HepG2 (cell line): ENCODE measurements around the gene SPACA9. TPM values are rescaled to one million over a fixed set of nuclear protein-coding genes. Genes with fewer than 3 reads are reported as not detected.
A peak's percentile ranks its signal among the peaks of the same experiment; 100 is the strongest.

Experiments
- ATAC-seq: fragments of 200-7000 bp; cut with Tn5 transposase; 3 replicates; pipeline ENCODE4 v1.9.1; 2020; ENCODE audit warnings: mild to moderate bottlenecking, moderate library complexity
- BruUV-seq: library from RNA; stranded (reverse); fragments of 400-500 nt; replicated peaks from 2 replicates; lab custom pipeline; 2021; lab: Mats Ljungman, UMichigan
- CTCF ChIA-PET: fragments of 300-600 bp; formaldehyde crosslinking; extraction: SDS; loops from one replicate; lab custom pipeline; 2021; ENCODE audit warnings: low total read pairs, inconsistent platforms, low intra/inter-chr PET ratio; lab: Yijun Ruan, JAX
- POLR2A ChIA-PET: fragments of 350-600 bp; sonication (Branson Sonifier 250); formaldehyde crosslinking; loops from one replicate; lab custom pipeline; 2020; ENCODE audit warnings: antibody characterized with exemption, inconsistent platforms; lab: Yijun Ruan, JAX
- DNase-seq: peaks from one replicate; pipeline ENCODE4 v3.0.0-alpha.2; 2015; ENCODE audit warnings: low spot score
- FAIRE-seq: peaks from 3 replicates; lab custom pipeline; 2011; peaks lifted over from hg19 to GRCh38; lab: Jason Lieb, UNC
- H2AFZ ChIP-seq: one replicate; pipeline ENCODE4 v1.6.1; 2011; ENCODE audit warnings: low read length, inconsistent platforms
- H3K27ac ChIP-seq: fragments of 300-600 bp; 3 replicates; pipeline ENCODE4 v1.8.0; 2011; ENCODE audit warnings: mixed run types, mild to moderate bottlenecking, mixed read lengths, low read length, inconsistent platforms; ENCODE audit not compliant: insufficient read depth; ENCODE audit errors: extremely low read length
- H3K27me3 ChIP-seq, 2 experiments: fragments of 200-600 bp in 1 of 2; 2 replicates in 1 of 2; 3 replicates in 1 of 2; pipeline versions ENCODE4 v1.6.0 to v1.8.0; 2011; ENCODE audit warnings: low read length in 2 of 2, mild to moderate bottlenecking in 2 of 2, moderate library complexity in 2 of 2, inconsistent platforms in 1 of 2; ENCODE audit not compliant: insufficient read depth in 2 of 2, control insufficient read depth in 1 of 2
- H3K36me3 ChIP-seq, 2 experiments: fragments of 200-600 bp in 1 of 2; replicated peaks in 1 of 2; 2 replicates in 1 of 2; 3 replicates in 1 of 2; pipeline versions ENCODE4 v1.5.1 to v1.8.0; 2011; ENCODE audit warnings: low read length in 2 of 2, inconsistent platforms in 1 of 2; ENCODE audit not compliant: insufficient read depth in 2 of 2, control insufficient read depth in 1 of 2
- H3K4me1 ChIP-seq: 2 replicates; pipeline ENCODE4 v1.5.1; 2012; ENCODE audit warnings: low read length, inconsistent platforms; ENCODE audit not compliant: insufficient read depth
- H3K4me2 ChIP-seq: 2 replicates; pipeline ENCODE4 v1.6.0; 2011; ENCODE audit warnings: low read depth, low read length, inconsistent platforms
- H3K4me3 ChIP-seq, 3 experiments: fragments of 200-600 bp in 1 of 3; sonication (generic), shearing (Covaris generic) in 1 of 3; replicated peaks in 1 of 3; 2 replicates each; pipeline ENCODE4 v1.5.1; 2011 to 2016; ENCODE audit warnings: low read length in 3 of 3, inconsistent platforms in 2 of 3, low read depth in 2 of 3, mild to moderate bottlenecking in 2 of 3, control low read depth in 1 of 3, mixed read lengths in 1 of 3; ENCODE audit not compliant: insufficient read depth in 1 of 3
- H3K79me2 ChIP-seq: one replicate; pipeline ENCODE4 v1.6.1; 2011; ENCODE audit warnings: low read length, inconsistent platforms; ENCODE audit not compliant: insufficient read depth
- H3K9ac ChIP-seq: 2 replicates; pipeline ENCODE4 v1.6.0; 2011; ENCODE audit warnings: mild to moderate bottlenecking, low read depth, low read length, inconsistent platforms; ENCODE audit not compliant: insufficient read depth
- H3K9me3 ChIP-seq: 2 replicates; pipeline ENCODE4 v1.5.1; 2012; ENCODE audit warnings: mild to moderate bottlenecking, low read length
- H4K20me1 ChIP-seq: 2 replicates; pipeline ENCODE4 v1.6.0; 2011; ENCODE audit warnings: inconsistent platforms, mild to moderate bottlenecking, low read length, moderate library complexity; ENCODE audit not compliant: insufficient read depth
- CEBPG ChIP-seq: IDR thresholded peaks from 2 replicates; pipeline ENCODE4 v1.6.1; 2016
- GATAD2A ChIP-seq: IDR thresholded peaks from 2 replicates; pipeline ENCODE4 v1.6.1; 2016
- GTF2F1 ChIP-seq: fragments of 150-350 bp; IDR thresholded peaks from 2 replicates; pipeline ENCODE4 v1.6.1; 2014; ENCODE audit warnings: low read length
- PCBP1 ChIP-seq: fragments of 200-400 bp; formaldehyde crosslinking; IDR thresholded peaks from 2 replicates; pipeline ENCODE4 v1.6.1; 2017; ENCODE audit warnings: mild to moderate bottlenecking, low read depth, low read length, borderline replicate concordance
- RXRB ChIP-seq: IDR thresholded peaks from 2 replicates; pipeline ENCODE4 v1.6.1; 2016; ENCODE audit warnings: borderline replicate concordance, missing genetic modification reagents, missing compliant biosample characterization
- ZNF20 ChIP-seq: sonication (generic); formaldehyde crosslinking; IDR thresholded peaks from 2 replicates; pipeline ENCODE4 v1.4.0; 2020; ENCODE audit warnings: mild to moderate bottlenecking, moderate library complexity, missing genetic modification reagents
- ZNF234 ChIP-seq: sonication (generic); formaldehyde crosslinking; conservative IDR thresholded peaks from 2 replicates; pipeline ENCODE4 v1.5.1; 2020; ENCODE audit warnings: mild to moderate bottlenecking, missing genetic modification reagents
- ZNF460 ChIP-seq: sonication (generic); formaldehyde crosslinking; IDR thresholded peaks from 2 replicates; pipeline ENCODE4 v1.5.1; 2020; ENCODE audit warnings: missing genetic modification reagents, mild to moderate bottlenecking, borderline replicate concordance
- ZNF563 ChIP-seq: sonication (generic); formaldehyde crosslinking; IDR thresholded peaks from 2 replicates; pipeline ENCODE4 v1.8.0; 2022; ENCODE audit warnings: mild to moderate bottlenecking, moderate library complexity, missing genetic modification reagents
- ZNF674 ChIP-seq: sonication (generic); formaldehyde crosslinking; IDR thresholded peaks from 2 replicates; pipeline ENCODE4 v1.5.0; 2020; ENCODE audit warnings: low read depth, mild to moderate bottlenecking, missing genetic modification reagents
- ZSCAN25 ChIP-seq: sonication (generic); formaldehyde crosslinking; IDR thresholded peaks from 2 replicates; pipeline ENCODE4 v1.8.0; 2022; ENCODE audit warnings: mild to moderate bottlenecking, missing genetic modification reagents
- WGBS: methylation state at CpG from one replicate; pipeline ENCODE4 v1.1.6; 2017; ENCODE audit warnings: low lambda C conversion rate; 5-methylcytosine and 5-hydroxymethylcytosine counted together
- in situ Hi-C: cut with HindIII; loops from 2 replicates; pipeline ENCODE4 v1.10.0; 2017; ENCODE audit warnings: low pct_unique_long_range_greater_than_20kb; ENCODE audit not compliant: extremely low pct_ligation_motif_present
- intact Hi-C: fragments of 100-400 bp; cut with micrococcal nuclease; formaldehyde crosslinking; loops from one replicate; pipeline ENCODE4 v1.10.0; 2022; ENCODE audit not compliant: unreplicated experiment
- polyA plus RNA-seq, 8 experiments: library from polyadenylated mRNA; depleted of rRNA in 3 of 8; stranded (reverse) in 7 of 8; unstranded in 1 of 8; fragments of >200 nt; fragmentation: Illumina TruSeq in 4 of 8; extraction: Trizol in 4 of 8; gene quantifications; 2 replicates each; pipeline versions ENCODE4 v1.2.1 to v1.2.3, GENCODE V29; 2011 to 2016; ENCODE audit warnings: low read depth in 4 of 8, missing spikeins in 1 of 8, mixed read lengths in 1 of 8; ENCODE audit not compliant: insufficient read depth in 1 of 8
- total RNA-seq, 5 experiments: library from RNA; depleted of rRNA; stranded (reverse); fragments of >200 nt; fragmentation: Illumina TruSeq; extraction: Trizol; gene quantifications; 2 replicates each; pipeline ENCODE4 v1.2.3, GENCODE V29; 2016; ENCODE audit warnings: low read depth in 1 of 5
- TF ChIP-seq, protein P1 (sequence below), 2 experiments: fragments of 450-650 bp in 1 of 2; sonication (generic) in 1 of 2; formaldehyde crosslinking; IDR thresholded peaks; 2 replicates each; pipeline versions ENCODE4 v1.5.0 to v1.8.0; 2020 to 2022; ENCODE audit warnings: mild to moderate bottlenecking in 1 of 2, missing genetic modification reagents in 1 of 2
- TF ChIP-seq, protein P2 (sequence below): sonication (generic); formaldehyde crosslinking; IDR thresholded peaks from 2 replicates; pipeline ENCODE4 v1.4.0; 2020; ENCODE audit warnings: missing genetic modification reagents
- TF ChIP-seq, protein P3 (sequence below): sonication (generic); formaldehyde crosslinking; IDR thresholded peaks from 2 replicates; pipeline ENCODE4 v1.4.0; 2020; ENCODE audit warnings: missing genetic modification reagents, borderline replicate concordance
- TF ChIP-seq, protein P4 (sequence below): IDR thresholded peaks from 2 replicates; pipeline ENCODE4 v1.6.1; 2018; ENCODE audit warnings: missing genetic modification reagents, mild to moderate bottlenecking, missing compliant biosample characterization

Gene SPACA9
- total and polyA plus RNA-seq, 2 of the 13 experiments (the other 11 are each of a cell fraction or from before 2014, with no cell fraction given) = 0.15 to 0.38 TPM

DNA sequence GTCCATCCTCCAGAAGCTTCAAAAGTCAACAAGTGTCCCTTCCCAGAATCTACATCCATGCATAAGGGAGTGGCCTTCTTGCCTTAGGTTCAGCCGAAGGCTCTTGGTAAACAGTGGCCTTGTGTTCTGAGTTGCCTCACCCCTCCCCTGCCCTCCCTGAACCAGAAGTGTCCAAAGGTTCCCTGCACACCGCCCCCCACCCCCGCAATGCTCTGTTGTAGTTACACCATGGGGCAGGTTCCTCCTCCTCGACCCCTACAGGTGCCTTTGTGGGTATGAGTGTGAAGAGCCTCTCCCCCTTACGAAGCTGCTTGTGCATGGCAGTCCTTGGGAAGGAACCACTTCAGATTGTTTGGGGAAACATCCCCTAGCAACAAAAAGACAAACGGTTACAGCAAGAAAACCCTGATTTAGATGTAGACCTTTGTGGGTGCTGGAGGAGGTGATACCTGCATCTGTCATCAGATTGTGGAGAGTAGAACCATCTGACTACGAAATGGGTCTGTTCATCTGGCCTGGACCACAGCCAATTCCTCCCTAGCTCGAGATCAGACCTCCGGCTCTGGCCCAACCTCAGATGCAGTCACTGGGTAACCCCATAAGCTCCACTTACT, 7.1 kb downstream of the SPACA9 start:
- no peaks in the 10 kb centered on the region for H3K36me3 ChIP-seq
- H3K9ac ChIP-seq = no peak overlapping the region
- intact Hi-C loops = no loop called here
- in situ Hi-C loops = no loop called here
- no peaks in the 10 kb centered on the region for H3K79me2 ChIP-seq
- DNase-seq (peak; percentile 43), ATAC-seq (peak; percentile 76), FAIRE-seq (peak; percentile 51)
- no peak overlapping the region for H2AFZ ChIP-seq
- no peaks in the 10 kb centered on the region for H3K27me3 ChIP-seq
- no peaks in the 10 kb centered on the region for H3K9me3 ChIP-seq
- H3K4me3 ChIP-seq = peak overlapping the region in 1 of 3 experiments; percentile 23; a peak in 1 of 6 replicates
- CTCF ChIA-PET = no interaction called here
- 3% methylated on average over 8 of the region's 9 CpGs for WGBS
- peaks cover 16% of the 10 kb centered on the region for H3K4me1 ChIP-seq
- no TSS peak for BruUV-seq
- no peaks in the 10 kb centered on the region for H4K20me1 ChIP-seq
- no peak overlapping the region for H3K27ac ChIP-seq
- POLR2A ChIA-PET = no interaction called here
- peak overlapping the region; percentile 48 for H3K4me2 ChIP-seq
- TF ChIP-seq ZSCAN25 = peak; percentile 92
- TF ChIP-seq ZNF20 = no peak
- TF ChIP-seq PCBP1 = no peak
- TF ChIP-seq, protein P1, sequence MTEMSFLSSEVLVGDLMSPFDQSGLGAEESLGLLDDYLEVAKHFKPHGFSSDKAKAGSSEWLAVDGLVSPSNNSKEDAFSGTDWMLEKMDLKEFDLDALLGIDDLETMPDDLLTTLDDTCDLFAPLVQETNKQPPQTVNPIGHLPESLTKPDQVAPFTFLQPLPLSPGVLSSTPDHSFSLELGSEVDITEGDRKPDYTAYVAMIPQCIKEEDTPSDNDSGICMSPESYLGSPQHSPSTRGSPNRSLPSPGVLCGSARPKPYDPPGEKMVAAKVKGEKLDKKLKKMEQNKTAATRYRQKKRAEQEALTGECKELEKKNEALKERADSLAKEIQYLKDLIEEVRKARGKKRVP (CRISPR knock-in tag; IDR thresholded peaks at IDR 0.05) = peak in 1 of 2 experiments; percentile 30; a peak in 1 of 4 replicates
- TF ChIP-seq GATAD2A (CRISPR knock-in tag) = 0 out of 2 replicates have a peak, but pooled peaks have one; percentile 20
- no peak for TF ChIP-seq GTF2F1
- TF ChIP-seq, protein P2, sequence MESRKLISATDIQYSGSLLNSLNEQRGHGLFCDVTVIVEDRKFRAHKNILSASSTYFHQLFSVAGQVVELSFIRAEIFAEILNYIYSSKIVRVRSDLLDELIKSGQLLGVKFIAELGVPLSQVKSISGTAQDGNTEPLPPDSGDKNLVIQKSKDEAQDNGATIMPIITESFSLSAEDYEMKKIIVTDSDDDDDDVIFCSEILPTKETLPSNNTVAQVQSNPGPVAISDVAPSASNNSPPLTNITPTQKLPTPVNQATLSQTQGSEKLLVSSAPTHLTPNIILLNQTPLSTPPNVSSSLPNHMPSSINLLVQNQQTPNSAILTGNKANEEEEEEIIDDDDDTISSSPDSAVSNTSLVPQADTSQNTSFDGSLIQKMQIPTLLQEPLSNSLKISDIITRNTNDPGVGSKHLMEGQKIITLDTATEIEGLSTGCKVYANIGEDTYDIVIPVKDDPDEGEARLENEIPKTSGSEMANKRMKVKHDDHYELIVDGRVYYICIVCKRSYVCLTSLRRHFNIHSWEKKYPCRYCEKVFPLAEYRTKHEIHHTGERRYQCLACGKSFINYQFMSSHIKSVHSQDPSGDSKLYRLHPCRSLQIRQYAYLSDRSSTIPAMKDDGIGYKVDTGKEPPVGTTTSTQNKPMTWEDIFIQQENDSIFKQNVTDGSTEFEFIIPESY (CRISPR knock-in tag) = no peak
- TF ChIP-seq, protein P3, sequence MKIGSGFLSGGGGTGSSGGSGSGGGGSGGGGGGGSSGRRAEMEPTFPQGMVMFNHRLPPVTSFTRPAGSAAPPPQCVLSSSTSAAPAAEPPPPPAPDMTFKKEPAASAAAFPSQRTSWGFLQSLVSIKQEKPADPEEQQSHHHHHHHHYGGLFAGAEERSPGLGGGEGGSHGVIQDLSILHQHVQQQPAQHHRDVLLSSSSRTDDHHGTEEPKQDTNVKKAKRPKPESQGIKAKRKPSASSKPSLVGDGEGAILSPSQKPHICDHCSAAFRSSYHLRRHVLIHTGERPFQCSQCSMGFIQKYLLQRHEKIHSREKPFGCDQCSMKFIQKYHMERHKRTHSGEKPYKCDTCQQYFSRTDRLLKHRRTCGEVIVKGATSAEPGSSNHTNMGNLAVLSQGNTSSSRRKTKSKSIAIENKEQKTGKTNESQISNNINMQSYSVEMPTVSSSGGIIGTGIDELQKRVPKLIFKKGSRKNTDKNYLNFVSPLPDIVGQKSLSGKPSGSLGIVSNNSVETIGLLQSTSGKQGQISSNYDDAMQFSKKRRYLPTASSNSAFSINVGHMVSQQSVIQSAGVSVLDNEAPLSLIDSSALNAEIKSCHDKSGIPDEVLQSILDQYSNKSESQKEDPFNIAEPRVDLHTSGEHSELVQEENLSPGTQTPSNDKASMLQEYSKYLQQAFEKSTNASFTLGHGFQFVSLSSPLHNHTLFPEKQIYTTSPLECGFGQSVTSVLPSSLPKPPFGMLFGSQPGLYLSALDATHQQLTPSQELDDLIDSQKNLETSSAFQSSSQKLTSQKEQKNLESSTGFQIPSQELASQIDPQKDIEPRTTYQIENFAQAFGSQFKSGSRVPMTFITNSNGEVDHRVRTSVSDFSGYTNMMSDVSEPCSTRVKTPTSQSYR (CRISPR knock-in tag) = peak; percentile 53; the same call in 1 of the 2 replicates
- no peak for TF ChIP-seq RXRB (CRISPR knock-in tag)
- TF ChIP-seq CEBPG (CRISPR knock-in tag) = 0 out of 2 replicates have a peak, but pooled peaks have one; percentile 20
- no peak for TF ChIP-seq ZNF460
- TF ChIP-seq ZNF674 (CRISPR knock-in tag) = no peak
- TF ChIP-seq, protein P4, sequence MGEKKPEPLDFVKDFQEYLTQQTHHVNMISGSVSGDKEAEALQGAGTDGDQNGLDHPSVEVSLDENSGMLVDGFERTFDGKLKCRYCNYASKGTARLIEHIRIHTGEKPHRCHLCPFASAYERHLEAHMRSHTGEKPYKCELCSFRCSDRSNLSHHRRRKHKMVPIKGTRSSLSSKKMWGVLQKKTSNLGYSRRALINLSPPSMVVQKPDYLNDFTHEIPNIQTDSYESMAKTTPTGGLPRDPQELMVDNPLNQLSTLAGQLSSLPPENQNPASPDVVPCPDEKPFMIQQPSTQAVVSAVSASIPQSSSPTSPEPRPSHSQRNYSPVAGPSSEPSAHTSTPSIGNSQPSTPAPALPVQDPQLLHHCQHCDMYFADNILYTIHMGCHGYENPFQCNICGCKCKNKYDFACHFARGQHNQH (CRISPR knock-in tag) = no peak
- TF ChIP-seq ZNF234 (CRISPR knock-in tag) = no peak
- TF ChIP-seq ZNF563 (CRISPR knock-in tag) = no peak
